H9 (cell line): ENCODE results near the gene ABCA1. TPM values are rescaled to one million over a fixed set of nuclear protein-coding genes. Genes with fewer than 3 reads are reported as not detected.

Experiments
- DNase-seq: peaks from one replicate; pipeline ENCODE4 v3.0.0-alpha.2; 2017
- H2AFZ ChIP-seq: one replicate; pipeline ENCODE4 v1.6.1; 2013; ENCODE audit warnings: mild to moderate bottlenecking, low read length, control low read depth, moderate library complexity
- H2AK5ac ChIP-seq: 2 replicates; pipeline ENCODE4 v1.6.1; 2013; ENCODE audit warnings: low read length, control low read depth, mixed read lengths; ENCODE audit not compliant: insufficient read length
- H2BK120ac ChIP-seq: one replicate; pipeline ENCODE4 v1.6.1; 2013; ENCODE audit warnings: low read depth, mild to moderate bottlenecking, low read length, control low read depth, inconsistent platforms; ENCODE audit not compliant: poor library complexity, severe bottlenecking
- H2BK12ac ChIP-seq: 2 replicates; pipeline ENCODE4 v1.6.1; 2013; ENCODE audit warnings: low read length, control low read depth, mixed read lengths, low read depth; ENCODE audit not compliant: insufficient read length
- H2BK15ac ChIP-seq: 2 replicates; pipeline ENCODE4 v1.6.1; 2013; ENCODE audit warnings: low read depth, low read length, control low read depth
- H2BK20ac ChIP-seq: one replicate; pipeline ENCODE4 v1.6.1; 2013; ENCODE audit warnings: low read depth, mild to moderate bottlenecking, low read length, control low read depth, inconsistent platforms; ENCODE audit not compliant: poor library complexity, severe bottlenecking
- H2BK5ac ChIP-seq: 2 replicates; pipeline ENCODE4 v1.6.1; 2013; ENCODE audit warnings: low read length, control low read depth, mixed read lengths; ENCODE audit not compliant: insufficient read length
- H3K14ac ChIP-seq: 2 replicates; pipeline ENCODE4 v1.6.1; 2013; ENCODE audit warnings: low read length, control low read depth; ENCODE audit not compliant: insufficient read depth
- H3K18ac ChIP-seq: 2 replicates; pipeline ENCODE4 v1.6.1; 2013; ENCODE audit warnings: low read depth, mild to moderate bottlenecking, mixed read lengths, low read length, control low read depth; ENCODE audit not compliant: insufficient read length
- H3K23ac ChIP-seq: 2 replicates; pipeline ENCODE4 v1.6.1; 2013; ENCODE audit warnings: low read length, control low read depth, mixed read lengths, low read depth; ENCODE audit not compliant: insufficient read length
- H3K23me2 ChIP-seq: 2 replicates; pipeline ENCODE4 v1.6.1; 2013; ENCODE audit warnings: low read depth, mild to moderate bottlenecking, mixed read lengths, low read length, control low read depth; ENCODE audit not compliant: insufficient read length, poor library complexity, severe bottlenecking
- H3K27ac ChIP-seq: 2 replicates; pipeline ENCODE4 v1.5.1; 2013; ENCODE audit warnings: low read length, control low read depth, mixed read lengths, low read depth; ENCODE audit not compliant: insufficient read length
- H3K27me3 ChIP-seq: 2 replicates; pipeline ENCODE4 v1.6.1; 2013; ENCODE audit warnings: low read length, control low read depth, inconsistent platforms; ENCODE audit not compliant: insufficient read depth
- H3K4ac ChIP-seq: 2 replicates; pipeline ENCODE4 v1.6.1; 2013; ENCODE audit warnings: low read depth, mild to moderate bottlenecking, control low read depth, inconsistent platforms, low read length, moderate library complexity
- H3K4me1 ChIP-seq: 2 replicates; pipeline ENCODE4 v1.6.1; 2013; ENCODE audit warnings: low read length, control low read depth, inconsistent platforms; ENCODE audit not compliant: insufficient read depth
- H3K4me2 ChIP-seq: 2 replicates; pipeline ENCODE4 v1.6.1; 2013; ENCODE audit warnings: low read length, control low read depth, mixed read lengths; ENCODE audit not compliant: insufficient read length, insufficient read depth
- H3K56ac ChIP-seq: 2 replicates; pipeline ENCODE4 v1.6.1; 2013; ENCODE audit warnings: low read depth, mild to moderate bottlenecking, mixed read lengths, low read length, control low read depth; ENCODE audit not compliant: insufficient read length
- H3K79me1 ChIP-seq: 2 replicates; pipeline ENCODE4 v1.6.1; 2013; ENCODE audit warnings: low read depth, mild to moderate bottlenecking, moderate library complexity, low read length, control low read depth, inconsistent platforms; ENCODE audit not compliant: insufficient read depth, poor library complexity, severe bottlenecking
- H3K79me2 ChIP-seq: 2 replicates; pipeline ENCODE4 v1.6.1; 2013; ENCODE audit warnings: low read length, control low read depth, inconsistent platforms; ENCODE audit not compliant: insufficient read depth
- H3K9ac ChIP-seq: 2 replicates; pipeline ENCODE4 v1.6.1; 2013; ENCODE audit warnings: low read length, control low read depth, mixed read lengths; ENCODE audit not compliant: insufficient read length; ENCODE audit errors: extremely low read depth
- H3K9me3 ChIP-seq: one replicate; pipeline ENCODE4 v1.6.1; 2013; ENCODE audit warnings: low read depth, low read length, inconsistent platforms; ENCODE audit not compliant: control insufficient read depth
- H3T11ph ChIP-seq: one replicate; pipeline ENCODE4 v1.6.1; 2013; ENCODE audit warnings: mild to moderate bottlenecking, low read length, control low read depth, inconsistent platforms
- H4K20me1 ChIP-seq: one replicate; pipeline ENCODE4 v1.6.1; 2013; ENCODE audit not compliant: control insufficient read depth, insufficient read length, insufficient read depth
- H4K5ac ChIP-seq: 2 replicates; pipeline ENCODE4 v1.6.1; 2013; ENCODE audit warnings: low read depth, mild to moderate bottlenecking, mixed read lengths, low read length, control low read depth; ENCODE audit not compliant: insufficient read length
- H4K8ac ChIP-seq: replicated peaks from 2 replicates; pipeline ENCODE4 v1.6.1; 2013; ENCODE audit warnings: low read length, control low read depth, mixed read lengths, low read depth; ENCODE audit not compliant: insufficient read length
- H4K91ac ChIP-seq: 2 replicates; pipeline ENCODE4 v1.6.1; 2013; ENCODE audit warnings: low read depth, mild to moderate bottlenecking, moderate library complexity, mixed read lengths, low read length, control low read depth; ENCODE audit not compliant: insufficient read length
- H3K27ac Mint-ChIP-seq, 3 experiments: 2 replicates in 2 of 3; 3 replicates in 1 of 3; pipeline ENCODE4 v1.8.0; 2020 to 2021; ENCODE audit warnings: mixed read lengths in 3 of 3, mild to moderate bottlenecking in 1 of 3, moderate library complexity in 1 of 3
- H3K27me3 Mint-ChIP-seq: 2 replicates; pipeline ENCODE4 v1.8.0; 2021; ENCODE audit warnings: low read depth, mild to moderate bottlenecking, moderate library complexity, mixed read lengths
- H3K36me3 Mint-ChIP-seq, 3 experiments: 2 replicates in 2 of 3; 3 replicates in 1 of 3; pipeline ENCODE4 v1.8.0; 2020 to 2021; ENCODE audit warnings: low read depth in 3 of 3, mixed read lengths in 3 of 3; ENCODE audit not compliant: insufficient read depth in 1 of 3
- H3K4me1 Mint-ChIP-seq, 2 experiments: 2 replicates each; pipeline ENCODE4 v1.8.0; 2020; ENCODE audit warnings: mixed read lengths in 2 of 2
- H3K4me3 Mint-ChIP-seq, 2 experiments: 2 replicates in 1 of 2; 3 replicates in 1 of 2; pipeline ENCODE4 v1.8.0; 2020 to 2021; ENCODE audit warnings: mild to moderate bottlenecking in 2 of 2, mixed read lengths in 2 of 2, moderate library complexity in 1 of 2
- H3K9me3 Mint-ChIP-seq, 2 experiments: 2 replicates in 1 of 2; 3 replicates in 1 of 2; pipeline ENCODE4 v1.8.0; 2020; ENCODE audit warnings: mild to moderate bottlenecking in 2 of 2, mixed read lengths in 2 of 2, moderate library complexity in 1 of 2
- WGBS: extraction: QIAGEN DNeasy Blood & Tissue Kit; methylation state at CpG from one replicate; pipeline ENCODE4 v1.1.7; 2013; ENCODE audit warnings: missing lambda C conversion rate, low lambda C conversion rate, mixed read lengths; ENCODE audit not compliant: insufficient read length; ENCODE audit errors: extremely low coverage; 5-methylcytosine and 5-hydroxymethylcytosine counted together
- total RNA-seq: library from RNA; stranded (reverse); gene quantifications from 2 replicates; pipeline ENCODE4 v1.2.1, GENCODE V29; 2021
- TF ChIP-seq, protein P1 (sequence below): fragments of 200-600 bp; sonication (generic); conservative IDR thresholded peaks from 3 replicates; pipeline ENCODE4 v1.8.0; 2021; ENCODE audit warnings: antibody characterized with exemption, mild to moderate bottlenecking

The ABCA1 gene
- total RNA-seq, 1 experiment from 2014 or later: 16.6 TPM

DNA sequence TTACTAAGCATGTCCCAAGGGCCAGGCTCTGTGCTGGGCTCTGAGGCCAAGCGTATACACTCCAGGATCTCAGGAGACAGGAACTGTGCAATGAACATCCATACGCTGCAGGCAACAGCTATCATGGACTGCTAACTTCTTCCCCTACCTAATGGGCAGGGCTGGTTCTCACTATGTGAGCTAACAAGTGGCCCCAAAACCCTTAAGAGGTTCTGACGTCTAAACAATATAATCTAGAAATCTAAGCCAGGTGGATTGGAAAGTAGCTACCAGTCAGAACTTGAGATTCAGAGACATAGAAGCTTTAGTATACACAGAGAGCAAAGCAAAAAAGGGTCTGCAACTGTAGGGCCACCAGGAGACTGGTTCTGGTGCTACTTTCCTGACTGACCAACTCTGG, 27.6 kb downstream of the ABCA1 start:
- Mint-ChIP-seq H3K27ac (no peak overlapping the region; a peak in 1 of 7 replicates), H3K9me3 (no peaks in the 10 kb centered on the region), H3K4me1 (peaks cover 33 to 41% of the 10 kb centered on the region in 2 experiments), H3K36me3 (peaks cover 0 to 2% (median 0%) of the 10 kb centered on the region in 3 experiments; a peak in 3 of 7 replicates), H3K27me3 (no peaks in the 10 kb centered on the region), H3K4me3 (no peak overlapping the region)
- Histone ChIP-seq H3K27ac (no peak overlapping the region), H3K18ac (no peak overlapping the region), H3K4ac (no peak overlapping the region), H3K79me1 (no peaks in the 10 kb centered on the region), H3K27me3 (no peaks in the 10 kb centered on the region), H3T11ph (no peak overlapping the region), H2BK15ac (no peak overlapping the region), H3K14ac (no peak overlapping the region), H3K4me2 (no peak overlapping the region), H2BK12ac (no peak overlapping the region), H4K91ac (no peak overlapping the region), H3K4me1 (0 out of 2 replicates have a peak, but pooled peaks cover 4% of the 10 kb centered on the region), H2AK5ac (no peak overlapping the region), H4K5ac (no peak overlapping the region), H3K9ac (no peak overlapping the region), H2BK20ac (no peak overlapping the region), H3K56ac (no peak overlapping the region), H4K20me1 (no peaks in the 10 kb centered on the region), H2BK5ac (no peak overlapping the region), H2BK120ac (no peak overlapping the region), H4K8ac (no peak overlapping the region), H3K23ac (no peak overlapping the region), H2AFZ (no peak overlapping the region), H3K9me3 (no peaks in the 10 kb centered on the region), H3K23me2 (no peaks in the 10 kb centered on the region), H3K79me2 (no peaks in the 10 kb centered on the region)
- no peak for DNase-seq
- TF ChIP-seq, protein P1, sequence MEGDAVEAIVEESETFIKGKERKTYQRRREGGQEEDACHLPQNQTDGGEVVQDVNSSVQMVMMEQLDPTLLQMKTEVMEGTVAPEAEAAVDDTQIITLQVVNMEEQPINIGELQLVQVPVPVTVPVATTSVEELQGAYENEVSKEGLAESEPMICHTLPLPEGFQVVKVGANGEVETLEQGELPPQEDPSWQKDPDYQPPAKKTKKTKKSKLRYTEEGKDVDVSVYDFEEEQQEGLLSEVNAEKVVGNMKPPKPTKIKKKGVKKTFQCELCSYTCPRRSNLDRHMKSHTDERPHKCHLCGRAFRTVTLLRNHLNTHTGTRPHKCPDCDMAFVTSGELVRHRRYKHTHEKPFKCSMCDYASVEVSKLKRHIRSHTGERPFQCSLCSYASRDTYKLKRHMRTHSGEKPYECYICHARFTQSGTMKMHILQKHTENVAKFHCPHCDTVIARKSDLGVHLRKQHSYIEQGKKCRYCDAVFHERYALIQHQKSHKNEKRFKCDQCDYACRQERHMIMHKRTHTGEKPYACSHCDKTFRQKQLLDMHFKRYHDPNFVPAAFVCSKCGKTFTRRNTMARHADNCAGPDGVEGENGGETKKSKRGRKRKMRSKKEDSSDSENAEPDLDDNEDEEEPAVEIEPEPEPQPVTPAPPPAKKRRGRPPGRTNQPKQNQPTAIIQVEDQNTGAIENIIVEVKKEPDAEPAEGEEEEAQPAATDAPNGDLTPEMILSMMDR: no peak
- no CpG with 5 or more reads among the region's 3 CpGs for WGBS
